GM23338 (cell line): ENCODE measurements around the gene ANTXR2. TPM values are rescaled to one million over a fixed set of nuclear protein-coding genes. Genes with fewer than 3 reads are reported as not detected.

Experiments used
- ATAC-seq: fragments of 200-7000 bp; cut with Tn5 transposase; 3 replicates; pipeline ENCODE4 v1.9.1; 2020
- DNase-seq: peaks from one replicate; pipeline ENCODE4 v3.0.0-alpha.2; 2015; ENCODE audit warnings: low spot score
- H2AFZ ChIP-seq: fragments of 200-600 bp; sonication (generic); 2 replicates; pipeline ENCODE4 v1.8.0; 2016; ENCODE audit warnings: antibody characterized with exemption, mild to moderate bottlenecking, moderate library complexity
- H3F3A ChIP-seq: fragments of 200-600 bp; sonication (generic); replicated peaks from 2 replicates; pipeline ENCODE4 v1.8.0; 2017; ENCODE audit warnings: antibody characterized with exemption, mixed run types, low read depth
- H3K27ac ChIP-seq: fragments of 200-600 bp; sonication (generic); 2 replicates; pipeline ENCODE4 v1.6.1; 2016; ENCODE audit warnings: low read depth
- H3K27me3 ChIP-seq: fragments of 200-600 bp; sonication (generic); 2 replicates; pipeline ENCODE4 v1.8.0; 2016; ENCODE audit warnings: mild to moderate bottlenecking, mixed run types, moderate library complexity; ENCODE audit not compliant: insufficient read depth
- H3K36me3 ChIP-seq: fragments of 200-600 bp; sonication (generic); 2 replicates; pipeline ENCODE4 v1.8.0; 2016; ENCODE audit warnings: mild to moderate bottlenecking; ENCODE audit not compliant: insufficient read depth
- H3K4me1 ChIP-seq: fragments of 200-600 bp; sonication (generic); 2 replicates; pipeline ENCODE4 v1.8.0; 2016; ENCODE audit warnings: mild to moderate bottlenecking, moderate library complexity; ENCODE audit not compliant: insufficient read depth
- H3K4me2 ChIP-seq: fragments of 200-600 bp; sonication (generic); 2 replicates; pipeline ENCODE4 v1.7.1; 2017; ENCODE audit warnings: mixed run types
- H3K4me3 ChIP-seq: fragments of 200-600 bp; sonication (generic); 2 replicates; pipeline ENCODE4 v1.6.1; 2016; ENCODE audit warnings: mixed run types
- H3K79me2 ChIP-seq: fragments of 200-600 bp; sonication (generic); replicated peaks from 2 replicates; pipeline ENCODE4 v1.8.0; 2017; ENCODE audit warnings: mild to moderate bottlenecking; ENCODE audit not compliant: insufficient read depth
- H3K9me2 ChIP-seq: fragments of 200-600 bp; sonication (generic); 2 replicates; pipeline ENCODE4 v1.8.0; 2017; ENCODE audit not compliant: insufficient read depth
- H4K20me1 ChIP-seq: fragments of 200-600 bp; sonication (generic); replicated peaks from 2 replicates; pipeline ENCODE4 v1.8.0; 2017; ENCODE audit warnings: mild to moderate bottlenecking; ENCODE audit not compliant: insufficient read depth
- H3K27ac Mint-ChIP-seq: 2 replicates; pipeline ENCODE4 v1.8.0; 2020; ENCODE audit warnings: inconsistent platforms, mild to moderate bottlenecking, moderate library complexity, mixed read lengths
- H3K27me3 Mint-ChIP-seq: 3 replicates; pipeline ENCODE4 v1.8.0; 2022; ENCODE audit warnings: low read depth, mild to moderate bottlenecking, moderate library complexity, mixed read lengths, inconsistent platforms; ENCODE audit not compliant: insufficient read depth, poor library complexity
- H3K36me3 Mint-ChIP-seq: 3 replicates; pipeline ENCODE4 v1.8.0; 2021; ENCODE audit warnings: low read depth, mild to moderate bottlenecking, inconsistent platforms, moderate library complexity, mixed read lengths
- H3K4me1 Mint-ChIP-seq: 3 replicates; pipeline ENCODE4 v1.8.0; 2020; ENCODE audit warnings: mild to moderate bottlenecking, inconsistent platforms, mixed read lengths
- H3K4me3 Mint-ChIP-seq: 3 replicates; pipeline ENCODE4 v1.8.0; 2021; ENCODE audit warnings: moderate library complexity, mild to moderate bottlenecking, inconsistent platforms, mixed read lengths
- H3K9me3 Mint-ChIP-seq: 3 replicates; pipeline ENCODE4 v1.8.0; 2020; ENCODE audit warnings: moderate library complexity, mild to moderate bottlenecking, inconsistent platforms, mixed read lengths
- CREB1 ChIP-seq: fragments of 250-450 bp; sonication (Bioruptor Pico); IDR thresholded peaks from 2 replicates; pipeline ENCODE4 v1.5.0; 2020; ENCODE audit warnings: low read depth, mild to moderate bottlenecking, moderate library complexity
- EZH2 ChIP-seq: fragments of 200-600 bp; sonication (generic); IDR thresholded peaks from one replicate; pipeline ENCODE4 v1.8.0; 2017; ENCODE audit warnings: antibody characterized with exemption, mild to moderate bottlenecking, low read depth; ENCODE audit not compliant: unreplicated experiment
- EZH2phosphoT487 ChIP-seq: fragments of 200-600 bp; sonication (generic); IDR thresholded peaks from one replicate; pipeline ENCODE4 v1.8.1; 2018; ENCODE audit warnings: antibody characterized with exemption; ENCODE audit not compliant: unreplicated experiment
- JUNB ChIP-seq: IDR thresholded peaks from one replicate; pipeline ENCODE4 v1.6.1; 2016; ENCODE audit warnings: antibody characterized with exemption; ENCODE audit not compliant: unreplicated experiment
- NANOG ChIP-seq: IDR thresholded peaks from 2 replicates; pipeline ENCODE4 v1.6.1; 2016; ENCODE audit warnings: antibody characterized with exemption, borderline replicate concordance
- POLR2AphosphoS5 ChIP-seq: IDR thresholded peaks from 2 replicates; pipeline ENCODE4 v1.6.1; 2016; ENCODE audit warnings: antibody characterized with exemption, low read depth
- STAT1 ChIP-seq: IDR thresholded peaks from one replicate; pipeline ENCODE4 v1.6.1; 2016; ENCODE audit warnings: antibody characterized with exemption; ENCODE audit not compliant: unreplicated experiment
- ZNF114 ChIP-seq: fragments of 250-450 bp; sonication (Bioruptor Pico); IDR thresholded peaks from 2 replicates; pipeline ENCODE4 v1.5.0; 2020; ENCODE audit warnings: mild to moderate bottlenecking, moderate library complexity
- ZNF331 ChIP-seq: fragments of 250-450 bp; sonication (Bioruptor Pico); IDR thresholded peaks from 2 replicates; pipeline ENCODE4 v1.5.0; 2020; ENCODE audit warnings: low read depth, mild to moderate bottlenecking, moderate library complexity
- polyA plus RNA-seq: library from polyadenylated mRNA; unstranded; fragments of >200 nt; fragmentation: Nextera tagmentation; extraction: Ambion mirVana; gene quantifications from 2 replicates; pipeline ENCODE4 v1.2.1, GENCODE V29; 2016
- total RNA-seq: library from RNA; depleted of rRNA; stranded (reverse); fragments of >200 nt; shearing (Covaris generic); gene quantifications from 2 replicates; pipeline ENCODE4 v1.2.3, GENCODE V29; 2014
- TF ChIP-seq, protein P1 (sequence below): IDR thresholded peaks from 2 replicates; pipeline ENCODE4 v1.6.1; 2016; ENCODE audit warnings: antibody characterized with exemption
- TF ChIP-seq, protein P2 (sequence below), 2 experiments: fragments of 200-600 bp in 1 of 2; sonication (generic) in 1 of 2; conservative IDR thresholded peaks; 2 replicates each; pipeline versions ENCODE4 v1.5.1 to v1.6.1; 2016 to 2017; ENCODE audit warnings: antibody characterized with exemption in 2 of 2, low read depth in 2 of 2, mild to moderate bottlenecking in 2 of 2, moderate library complexity in 1 of 2
- TF ChIP-seq, protein P3 (sequence below): IDR thresholded peaks from one replicate; pipeline ENCODE4 v1.6.1; 2018; ENCODE audit warnings: antibody characterized with exemption; ENCODE audit not compliant: unreplicated experiment
- TF ChIP-seq, protein P4 (sequence below): fragments of 250-450 bp; sonication (Bioruptor Pico); IDR thresholded peaks from 2 replicates; pipeline ENCODE4 v1.5.0; 2020; ENCODE audit warnings: mild to moderate bottlenecking, moderate library complexity

Gene ANTXR2
- total and polyA plus RNA-seq, 2 experiments from 2014 or later, result 2.0 to 5.3 TPM

DNA sequence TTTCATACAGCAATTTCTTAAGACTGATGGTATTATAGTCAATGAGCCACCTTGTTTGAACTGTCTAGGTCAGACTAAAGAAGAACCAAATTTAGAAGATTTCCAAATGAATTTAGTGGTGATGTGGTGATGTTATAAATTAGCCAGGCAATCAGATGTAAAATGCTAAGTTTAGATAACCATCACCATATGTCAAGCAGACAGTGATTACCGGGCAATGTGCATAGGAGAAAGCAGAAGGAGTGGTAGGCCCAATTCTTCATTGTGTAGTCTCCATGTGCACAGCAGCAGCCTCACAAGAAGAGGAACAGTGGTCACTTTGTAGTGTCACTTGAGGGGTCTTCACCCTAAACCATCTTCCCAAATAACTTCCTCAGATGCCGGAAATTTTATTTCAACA is 198.8 kb downstream of the ANTXR2 start:
- Mint-ChIP-seq H3K9me3 (no peaks in the 10 kb centered on the region), H3K27me3 (peaks cover 6% of the 10 kb centered on the region), H3K36me3 (peaks cover 4% of the 10 kb centered on the region; the same call in 1 of the 3 replicates), H3K4me1 (no peaks in the 10 kb centered on the region), H3K4me3 (no peak overlapping the region), H3K27ac (no peak overlapping the region)
- no peaks in the 10 kb centered on the region for H3K79me2 ChIP-seq
- no peak overlapping the region for H3K4me3 ChIP-seq
- H4K20me1 ChIP-seq, result no peaks in the 10 kb centered on the region
- H3K27ac ChIP-seq, result no peak overlapping the region
- no peaks in the 10 kb centered on the region for H3K9me2 ChIP-seq
- H3K36me3 ChIP-seq, result no peaks in the 10 kb centered on the region
- H3F3A ChIP-seq, result no peaks in the 10 kb centered on the region
- TF ChIP-seq JUNB (no peak), CREB1 (CRISPR knock-in tag) (no peak), ZNF331 (CRISPR knock-in tag) (no peak), EZH2 (no peak), POLR2AphosphoS5 (no peak), ZNF114 (no peak), STAT1 (no peak), EZH2phosphoT487 (no peak), NANOG (no peak)
- TF ChIP-seq, protein P1, sequence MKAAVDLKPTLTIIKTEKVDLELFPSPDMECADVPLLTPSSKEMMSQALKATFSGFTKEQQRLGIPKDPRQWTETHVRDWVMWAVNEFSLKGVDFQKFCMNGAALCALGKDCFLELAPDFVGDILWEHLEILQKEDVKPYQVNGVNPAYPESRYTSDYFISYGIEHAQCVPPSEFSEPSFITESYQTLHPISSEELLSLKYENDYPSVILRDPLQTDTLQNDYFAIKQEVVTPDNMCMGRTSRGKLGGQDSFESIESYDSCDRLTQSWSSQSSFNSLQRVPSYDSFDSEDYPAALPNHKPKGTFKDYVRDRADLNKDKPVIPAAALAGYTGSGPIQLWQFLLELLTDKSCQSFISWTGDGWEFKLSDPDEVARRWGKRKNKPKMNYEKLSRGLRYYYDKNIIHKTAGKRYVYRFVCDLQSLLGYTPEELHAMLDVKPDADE, result no peak
- TF ChIP-seq, protein P2, sequence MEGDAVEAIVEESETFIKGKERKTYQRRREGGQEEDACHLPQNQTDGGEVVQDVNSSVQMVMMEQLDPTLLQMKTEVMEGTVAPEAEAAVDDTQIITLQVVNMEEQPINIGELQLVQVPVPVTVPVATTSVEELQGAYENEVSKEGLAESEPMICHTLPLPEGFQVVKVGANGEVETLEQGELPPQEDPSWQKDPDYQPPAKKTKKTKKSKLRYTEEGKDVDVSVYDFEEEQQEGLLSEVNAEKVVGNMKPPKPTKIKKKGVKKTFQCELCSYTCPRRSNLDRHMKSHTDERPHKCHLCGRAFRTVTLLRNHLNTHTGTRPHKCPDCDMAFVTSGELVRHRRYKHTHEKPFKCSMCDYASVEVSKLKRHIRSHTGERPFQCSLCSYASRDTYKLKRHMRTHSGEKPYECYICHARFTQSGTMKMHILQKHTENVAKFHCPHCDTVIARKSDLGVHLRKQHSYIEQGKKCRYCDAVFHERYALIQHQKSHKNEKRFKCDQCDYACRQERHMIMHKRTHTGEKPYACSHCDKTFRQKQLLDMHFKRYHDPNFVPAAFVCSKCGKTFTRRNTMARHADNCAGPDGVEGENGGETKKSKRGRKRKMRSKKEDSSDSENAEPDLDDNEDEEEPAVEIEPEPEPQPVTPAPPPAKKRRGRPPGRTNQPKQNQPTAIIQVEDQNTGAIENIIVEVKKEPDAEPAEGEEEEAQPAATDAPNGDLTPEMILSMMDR (conservative IDR thresholded peaks at IDR 0.05; ENCODE audit: low read depth in 2 of 2), result no peak
- TF ChIP-seq, protein P3, sequence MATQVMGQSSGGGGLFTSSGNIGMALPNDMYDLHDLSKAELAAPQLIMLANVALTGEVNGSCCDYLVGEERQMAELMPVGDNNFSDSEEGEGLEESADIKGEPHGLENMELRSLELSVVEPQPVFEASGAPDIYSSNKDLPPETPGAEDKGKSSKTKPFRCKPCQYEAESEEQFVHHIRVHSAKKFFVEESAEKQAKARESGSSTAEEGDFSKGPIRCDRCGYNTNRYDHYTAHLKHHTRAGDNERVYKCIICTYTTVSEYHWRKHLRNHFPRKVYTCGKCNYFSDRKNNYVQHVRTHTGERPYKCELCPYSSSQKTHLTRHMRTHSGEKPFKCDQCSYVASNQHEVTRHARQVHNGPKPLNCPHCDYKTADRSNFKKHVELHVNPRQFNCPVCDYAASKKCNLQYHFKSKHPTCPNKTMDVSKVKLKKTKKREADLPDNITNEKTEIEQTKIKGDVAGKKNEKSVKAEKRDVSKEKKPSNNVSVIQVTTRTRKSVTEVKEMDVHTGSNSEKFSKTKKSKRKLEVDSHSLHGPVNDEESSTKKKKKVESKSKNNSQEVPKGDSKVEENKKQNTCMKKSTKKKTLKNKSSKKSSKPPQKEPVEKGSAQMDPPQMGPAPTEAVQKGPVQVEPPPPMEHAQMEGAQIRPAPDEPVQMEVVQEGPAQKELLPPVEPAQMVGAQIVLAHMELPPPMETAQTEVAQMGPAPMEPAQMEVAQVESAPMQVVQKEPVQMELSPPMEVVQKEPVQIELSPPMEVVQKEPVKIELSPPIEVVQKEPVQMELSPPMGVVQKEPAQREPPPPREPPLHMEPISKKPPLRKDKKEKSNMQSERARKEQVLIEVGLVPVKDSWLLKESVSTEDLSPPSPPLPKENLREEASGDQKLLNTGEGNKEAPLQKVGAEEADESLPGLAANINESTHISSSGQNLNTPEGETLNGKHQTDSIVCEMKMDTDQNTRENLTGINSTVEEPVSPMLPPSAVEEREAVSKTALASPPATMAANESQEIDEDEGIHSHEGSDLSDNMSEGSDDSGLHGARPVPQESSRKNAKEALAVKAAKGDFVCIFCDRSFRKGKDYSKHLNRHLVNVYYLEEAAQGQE, result no peak
- TF ChIP-seq, protein P4, sequence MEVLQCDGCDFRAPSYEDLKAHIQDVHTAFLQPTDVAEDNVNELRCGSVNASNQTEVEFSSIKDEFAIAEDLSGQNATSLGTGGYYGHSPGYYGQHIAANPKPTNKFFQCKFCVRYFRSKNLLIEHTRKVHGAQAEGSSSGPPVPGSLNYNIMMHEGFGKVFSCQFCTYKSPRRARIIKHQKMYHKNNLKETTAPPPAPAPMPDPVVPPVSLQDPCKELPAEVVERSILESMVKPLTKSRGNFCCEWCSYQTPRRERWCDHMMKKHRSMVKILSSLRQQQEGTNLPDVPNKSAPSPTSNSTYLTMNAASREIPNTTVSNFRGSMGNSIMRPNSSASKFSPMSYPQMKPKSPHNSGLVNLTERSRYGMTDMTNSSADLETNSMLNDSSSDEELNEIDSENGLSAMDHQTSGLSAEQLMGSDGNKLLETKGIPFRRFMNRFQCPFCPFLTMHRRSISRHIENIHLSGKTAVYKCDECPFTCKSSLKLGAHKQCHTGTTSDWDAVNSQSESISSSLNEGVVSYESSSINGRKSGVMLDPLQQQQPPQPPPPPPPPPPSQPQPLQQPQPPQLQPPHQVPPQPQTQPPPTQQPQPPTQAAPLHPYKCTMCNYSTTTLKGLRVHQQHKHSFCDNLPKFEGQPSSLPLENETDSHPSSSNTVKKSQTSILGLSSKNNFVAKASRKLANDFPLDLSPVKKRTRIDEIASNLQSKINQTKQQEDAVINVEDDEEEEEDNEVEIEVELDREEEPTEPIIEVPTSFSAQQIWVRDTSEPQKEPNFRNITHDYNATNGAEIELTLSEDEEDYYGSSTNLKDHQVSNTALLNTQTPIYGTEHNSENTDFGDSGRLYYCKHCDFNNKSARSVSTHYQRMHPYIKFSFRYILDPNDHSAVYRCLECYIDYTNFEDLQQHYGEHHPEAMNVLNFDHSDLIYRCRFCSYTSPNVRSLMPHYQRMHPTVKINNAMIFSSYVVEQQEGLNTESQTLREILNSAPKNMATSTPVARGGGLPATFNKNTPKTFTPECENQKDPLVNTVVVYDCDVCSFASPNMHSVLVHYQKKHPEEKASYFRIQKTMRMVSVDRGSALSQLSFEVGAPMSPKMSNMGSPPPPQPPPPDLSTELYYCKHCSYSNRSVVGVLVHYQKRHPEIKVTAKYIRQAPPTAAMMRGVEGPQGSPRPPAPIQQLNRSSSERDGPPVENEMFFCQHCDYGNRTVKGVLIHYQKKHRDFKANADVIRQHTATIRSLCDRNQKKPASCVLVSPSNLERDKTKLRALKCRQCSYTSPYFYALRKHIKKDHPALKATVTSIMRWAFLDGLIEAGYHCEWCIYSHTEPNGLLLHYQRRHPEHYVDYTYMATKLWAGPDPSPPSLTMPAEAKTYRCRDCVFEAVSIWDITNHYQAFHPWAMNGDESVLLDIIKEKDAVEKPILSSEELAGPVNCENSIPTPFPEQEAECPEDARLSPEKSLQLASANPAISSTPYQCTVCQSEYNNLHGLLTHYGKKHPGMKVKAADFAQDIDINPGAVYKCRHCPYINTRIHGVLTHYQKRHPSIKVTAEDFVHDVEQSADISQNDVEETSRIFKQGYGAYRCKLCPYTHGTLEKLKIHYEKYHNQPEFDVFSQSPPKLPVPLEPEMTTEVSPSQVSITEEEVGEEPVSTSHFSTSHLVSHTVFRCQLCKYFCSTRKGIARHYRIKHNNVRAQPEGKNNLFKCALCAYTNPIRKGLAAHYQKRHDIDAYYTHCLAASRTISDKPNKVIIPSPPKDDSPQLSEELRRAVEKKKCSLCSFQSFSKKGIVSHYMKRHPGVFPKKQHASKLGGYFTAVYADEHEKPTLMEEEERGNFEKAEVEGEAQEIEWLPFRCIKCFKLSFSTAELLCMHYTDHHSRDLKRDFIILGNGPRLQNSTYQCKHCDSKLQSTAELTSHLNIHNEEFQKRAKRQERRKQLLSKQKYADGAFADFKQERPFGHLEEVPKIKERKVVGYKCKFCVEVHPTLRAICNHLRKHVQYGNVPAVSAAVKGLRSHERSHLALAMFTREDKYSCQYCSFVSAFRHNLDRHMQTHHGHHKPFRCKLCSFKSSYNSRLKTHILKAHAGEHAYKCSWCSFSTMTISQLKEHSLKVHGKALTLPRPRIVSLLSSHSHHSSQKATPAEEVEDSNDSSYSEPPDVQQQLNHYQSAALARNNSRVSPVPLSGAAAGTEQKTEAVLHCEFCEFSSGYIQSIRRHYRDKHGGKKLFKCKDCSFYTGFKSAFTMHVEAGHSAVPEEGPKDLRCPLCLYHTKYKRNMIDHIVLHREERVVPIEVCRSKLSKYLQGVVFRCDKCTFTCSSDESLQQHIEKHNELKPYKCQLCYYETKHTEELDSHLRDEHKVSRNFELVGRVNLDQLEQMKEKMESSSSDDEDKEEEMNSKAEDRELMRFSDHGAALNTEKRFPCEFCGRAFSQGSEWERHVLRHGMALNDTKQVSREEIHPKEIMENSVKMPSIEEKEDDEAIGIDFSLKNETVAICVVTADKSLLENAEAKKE, result no peak
- H3K27me3 ChIP-seq, result no peaks in the 10 kb centered on the region
- no peak overlapping the region for H3K4me2 ChIP-seq
- H2AFZ ChIP-seq, result no peak overlapping the region
- H3K4me1 ChIP-seq, result no peaks in the 10 kb centered on the region
- no peak for ATAC-seq
- no peak for DNase-seq
